NB4 (cell line): Measurements from ENCODE around the gene RPL14.

Experiments used
- CTCF ChIP-seq: IDR thresholded peaks from one replicate; pipeline ENCODE4 v1.5.1; 2012; ENCODE audit warnings: low read depth, low read length
- TF ChIP-seq, protein P1 (sequence below): IDR thresholded peaks from 2 replicates; pipeline ENCODE4 v1.6.1; 2011; ENCODE audit warnings: low read depth, low read length

GRCh38 chr3:40465456-40465855, 8.3 kb downstream of the RPL14 start:
- TF ChIP-seq CTCF, result no peak
- TF ChIP-seq, protein P1, sequence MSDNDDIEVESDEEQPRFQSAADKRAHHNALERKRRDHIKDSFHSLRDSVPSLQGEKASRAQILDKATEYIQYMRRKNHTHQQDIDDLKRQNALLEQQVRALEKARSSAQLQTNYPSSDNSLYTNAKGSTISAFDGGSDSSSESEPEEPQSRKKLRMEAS, result no peak
